GM21717 (cell line): ENCODE data around the gene SPTBN4.
"Not testable (repeated sequence)": the region's sequence is repeated elsewhere in the genome, so short reads cannot be mapped to it uniquely, and the experiment has no call there.

Experiments
- ATAC-seq: cut with Tn5 transposase; IDR thresholded peaks from one replicate; pipeline ENCODE4 v1.9.1; 2021; ENCODE audit warnings: mild to moderate bottlenecking, moderate library complexity; ENCODE audit not compliant: unreplicated experiment

The SPTBN4 gene

DNA sequence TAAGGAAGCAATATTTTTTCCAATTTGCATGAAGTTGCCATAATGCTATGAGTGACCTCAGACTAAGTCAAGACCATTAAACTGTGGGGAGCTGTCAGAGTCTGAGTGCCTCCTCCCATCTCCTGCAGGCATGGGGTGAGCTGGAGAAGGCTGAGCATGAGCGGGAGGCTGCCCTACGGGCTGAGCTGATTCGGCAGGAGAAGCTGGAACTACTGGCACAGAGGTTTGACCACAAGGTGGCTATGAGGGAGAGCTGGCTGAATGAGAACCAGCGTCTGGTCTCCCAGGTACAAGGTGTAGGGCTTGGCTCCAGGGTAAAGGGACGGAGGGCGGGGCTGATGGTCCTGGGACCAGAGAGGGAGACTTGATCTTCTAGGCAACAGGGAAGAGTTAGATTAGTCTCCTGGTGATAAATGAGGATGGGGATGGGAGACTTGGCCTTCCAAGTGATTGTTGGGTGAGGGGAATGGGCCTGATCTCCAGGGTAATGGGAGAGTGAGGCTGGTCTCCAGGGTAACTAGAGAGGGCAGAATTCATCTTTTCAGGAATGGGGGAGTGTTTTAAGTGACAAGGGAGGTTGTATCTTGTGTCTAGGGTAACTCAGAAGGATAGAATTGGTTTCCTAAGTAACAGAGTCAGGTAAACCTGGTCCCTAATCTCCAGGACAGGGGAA lies 36.0 kb downstream of the SPTBN4 start:
- ATAC-seq, result no peak

DNA sequence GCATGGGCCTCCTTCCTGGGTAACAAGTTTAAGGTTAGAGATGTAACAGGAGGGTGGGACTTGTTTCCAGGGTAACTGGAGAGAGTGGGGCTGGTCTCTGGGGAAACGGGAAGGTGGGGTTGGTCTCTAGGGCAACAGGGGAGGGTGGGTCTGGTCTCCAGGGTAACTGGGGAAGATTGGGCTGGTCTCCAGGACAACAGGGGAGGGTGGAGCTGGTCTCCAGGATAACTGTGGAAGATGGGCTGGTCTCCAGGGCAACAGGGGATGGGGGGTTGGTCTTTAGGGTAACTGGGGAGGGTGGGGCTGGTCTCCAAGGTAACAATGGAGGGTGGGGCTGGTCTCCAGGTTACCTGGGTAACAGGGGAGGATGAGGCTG lies 36.5 kb downstream of the SPTBN4 start:
- ATAC-seq, result no peak

DNA sequence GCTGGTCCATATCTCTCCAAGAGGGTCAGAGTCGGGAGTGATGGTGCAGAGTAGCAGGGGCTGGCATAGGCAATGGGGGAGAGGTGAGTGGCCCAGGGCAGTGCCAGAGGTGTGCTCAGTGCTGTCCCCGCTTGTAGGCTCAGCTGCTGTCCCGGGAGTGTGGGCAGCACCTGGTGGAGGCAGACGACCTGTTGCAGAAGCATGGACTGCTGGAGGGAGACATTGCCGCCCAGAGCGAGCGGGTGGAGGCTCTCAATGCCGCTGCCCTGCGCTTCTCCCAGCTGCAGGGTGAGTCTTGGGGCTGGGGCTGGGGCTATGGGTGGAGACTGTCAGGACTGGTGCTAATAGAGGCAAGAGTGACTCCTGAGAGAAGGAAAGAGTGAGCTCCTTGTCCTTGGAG lies 39.3 kb downstream of the SPTBN4 start:
- ATAC-seq, result no peak

DNA sequence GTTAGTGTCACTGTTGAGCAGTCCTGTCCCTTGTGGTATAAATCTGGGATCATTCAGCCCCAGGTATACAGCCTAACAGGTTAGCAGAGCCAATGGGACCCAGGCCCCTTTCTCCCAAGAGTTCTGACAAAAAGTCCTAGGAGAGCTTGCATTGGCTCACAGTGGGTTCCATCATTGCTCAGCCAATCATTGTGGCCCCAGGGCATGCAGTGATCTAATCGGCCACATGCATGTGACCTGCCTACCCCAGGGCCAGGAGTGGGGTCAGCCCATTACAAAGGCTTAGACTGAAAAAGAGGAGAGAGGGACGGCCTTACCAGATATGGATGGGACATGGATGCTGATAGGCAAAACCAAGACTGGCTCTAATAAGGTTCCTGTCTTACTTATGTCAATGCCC lies 41.1 kb downstream of the SPTBN4 start:
- no peak for ATAC-seq

DNA sequence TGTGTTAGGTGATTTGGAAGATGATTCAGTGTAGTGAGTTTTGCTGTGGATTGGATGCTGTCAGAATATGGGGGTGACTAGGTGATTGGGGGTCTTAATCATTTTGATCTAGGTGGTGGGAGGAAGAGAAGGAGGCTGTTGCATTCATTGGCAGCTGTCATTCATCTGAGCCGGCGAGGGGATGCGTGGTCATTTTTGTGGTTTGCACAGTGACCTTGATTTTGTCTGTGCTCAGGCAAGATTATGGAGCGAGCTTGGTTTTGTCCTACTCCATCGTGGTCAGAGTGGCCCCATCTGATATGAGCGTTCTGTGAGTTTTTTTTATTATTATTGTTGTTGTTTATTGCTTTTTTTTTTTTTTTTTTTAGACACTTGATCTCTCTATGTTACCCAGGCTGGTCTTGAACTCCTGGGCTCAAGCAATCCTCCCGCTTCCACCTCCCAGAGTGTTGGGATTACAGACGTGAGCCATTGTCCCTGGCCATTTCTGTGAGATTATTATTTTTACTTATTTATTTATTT lies 42.0 kb downstream of the SPTBN4 start:
- ATAC-seq, result no peak

DNA sequence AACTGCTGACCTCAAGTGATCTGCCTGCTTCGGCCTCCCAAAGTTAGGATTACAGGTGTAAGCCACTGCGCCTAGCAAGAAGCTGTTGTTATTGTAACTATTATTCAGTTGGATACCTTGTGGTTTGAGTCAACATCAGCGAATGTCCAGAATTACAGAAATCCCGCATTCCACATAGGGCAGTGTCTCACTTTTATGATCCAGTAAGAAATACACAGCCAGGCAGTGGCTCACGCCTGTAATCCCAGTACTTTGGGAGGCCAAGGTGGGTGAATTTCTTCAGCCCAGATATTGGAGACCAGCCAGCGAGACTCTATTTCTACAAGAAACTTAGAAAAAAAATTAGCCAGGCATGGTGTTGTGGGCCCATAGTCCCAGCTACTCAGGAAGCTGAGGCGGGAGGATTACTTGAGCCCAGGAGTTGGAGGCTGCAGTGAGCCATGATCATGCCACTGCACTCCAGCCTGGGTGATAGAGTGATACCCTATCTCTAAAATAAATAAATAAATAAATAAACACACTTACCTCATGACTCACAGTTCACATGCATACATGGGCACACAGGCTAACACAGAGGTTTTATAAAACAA lies 43.8 kb downstream of the SPTBN4 start:
- ATAC-seq, result no peak

DNA sequence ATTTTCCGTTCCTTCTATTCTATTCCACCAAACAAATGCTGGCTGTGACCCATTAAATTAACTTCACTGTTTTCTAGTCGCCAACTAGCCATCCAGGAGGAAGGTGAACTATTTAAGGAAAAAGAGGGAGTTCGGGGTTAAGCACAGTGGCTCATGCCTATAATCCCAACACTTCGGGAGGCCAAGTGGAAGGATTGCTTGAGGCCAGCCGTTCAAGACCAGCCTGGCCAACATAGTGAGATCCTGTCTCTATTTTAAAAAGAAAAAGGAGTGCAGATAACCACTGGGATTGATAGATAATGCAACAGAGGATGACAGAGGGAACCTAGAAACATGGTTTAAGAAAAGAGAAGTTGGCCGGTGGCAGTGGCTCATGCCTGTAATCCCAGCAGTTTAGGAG lies 44.7 kb downstream of the SPTBN4 start:
- ATAC-seq, result no peak

DNA sequence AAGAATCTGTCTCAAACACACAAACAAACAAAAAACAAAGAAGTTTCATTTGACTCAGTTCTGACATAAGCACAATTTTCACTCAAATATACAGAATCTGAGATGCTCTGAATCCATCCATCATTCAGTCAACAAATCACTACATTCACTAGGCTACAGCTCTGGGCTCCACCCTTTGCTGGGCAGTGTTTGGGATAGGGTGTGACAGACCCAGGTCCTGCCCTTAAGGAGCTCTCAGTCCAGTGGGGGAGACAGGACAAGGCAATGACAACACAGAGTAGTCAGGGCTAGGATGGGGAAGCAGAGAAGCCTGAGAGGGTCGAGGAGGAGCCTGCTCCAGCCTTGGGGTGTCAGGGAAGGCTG lies 45.3 kb downstream of the SPTBN4 start:
- ATAC-seq, result no peak

DNA sequence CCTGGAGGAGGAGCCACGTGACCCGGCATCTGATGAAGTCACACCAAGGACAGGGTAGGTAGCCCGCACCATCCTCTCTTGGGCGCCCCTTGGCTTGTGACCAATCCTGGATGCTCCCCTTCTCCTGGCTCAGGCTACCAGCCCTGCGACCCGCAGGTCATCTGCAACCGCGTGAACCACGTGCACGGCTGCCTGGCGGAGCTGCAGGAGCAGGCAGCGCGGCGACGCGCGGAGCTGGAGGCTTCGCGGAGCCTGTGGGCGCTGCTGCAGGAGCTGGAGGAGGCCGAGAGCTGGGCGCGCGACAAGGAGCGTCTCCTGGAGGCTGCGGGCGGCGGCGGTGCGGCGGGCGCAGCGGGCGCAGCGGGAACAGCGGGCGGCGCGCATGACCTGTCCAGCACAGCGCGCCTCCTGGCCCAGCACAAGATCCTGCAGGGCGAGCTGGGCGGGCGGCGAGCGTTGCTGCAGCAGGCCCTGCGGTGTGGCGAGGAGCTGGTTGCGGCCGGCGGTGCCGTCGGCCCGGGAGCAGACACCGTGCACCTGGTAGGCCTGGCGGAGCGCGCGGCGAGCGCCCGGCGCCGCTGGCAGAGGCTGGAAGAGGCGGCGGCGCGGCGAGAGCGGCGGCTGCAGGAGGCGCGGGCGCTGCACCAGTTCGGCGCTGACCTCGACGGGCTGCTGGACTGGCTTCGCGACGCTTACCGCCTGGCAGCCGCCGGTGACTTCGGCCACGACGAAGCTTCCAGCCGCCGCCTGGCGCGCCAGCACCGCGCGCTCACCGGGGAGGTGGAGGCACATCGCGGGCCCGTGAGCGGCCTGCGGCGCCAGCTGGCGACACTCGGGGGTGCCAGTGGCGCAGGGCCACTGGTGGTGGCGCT lies 45.9 kb downstream of the SPTBN4 start:
- ATAC-seq, result no peak

DNA sequence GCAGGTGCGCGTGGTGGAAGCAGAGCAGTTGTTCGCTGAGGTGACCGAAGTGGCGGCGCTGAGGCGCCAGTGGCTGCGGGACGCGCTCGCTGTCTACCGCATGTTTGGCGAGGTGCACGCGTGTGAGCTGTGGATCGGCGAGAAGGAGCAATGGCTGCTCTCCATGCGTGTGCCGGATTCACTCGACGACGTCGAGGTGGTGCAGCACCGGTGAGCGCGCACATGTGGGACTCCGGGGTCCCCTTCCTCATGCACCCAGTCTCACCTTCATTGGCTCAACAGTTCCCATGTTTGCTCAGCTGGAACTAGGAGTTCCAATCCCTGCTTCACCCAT lies 46.5 kb downstream of the SPTBN4 start:
- ATAC-seq, result no peak

DNA sequence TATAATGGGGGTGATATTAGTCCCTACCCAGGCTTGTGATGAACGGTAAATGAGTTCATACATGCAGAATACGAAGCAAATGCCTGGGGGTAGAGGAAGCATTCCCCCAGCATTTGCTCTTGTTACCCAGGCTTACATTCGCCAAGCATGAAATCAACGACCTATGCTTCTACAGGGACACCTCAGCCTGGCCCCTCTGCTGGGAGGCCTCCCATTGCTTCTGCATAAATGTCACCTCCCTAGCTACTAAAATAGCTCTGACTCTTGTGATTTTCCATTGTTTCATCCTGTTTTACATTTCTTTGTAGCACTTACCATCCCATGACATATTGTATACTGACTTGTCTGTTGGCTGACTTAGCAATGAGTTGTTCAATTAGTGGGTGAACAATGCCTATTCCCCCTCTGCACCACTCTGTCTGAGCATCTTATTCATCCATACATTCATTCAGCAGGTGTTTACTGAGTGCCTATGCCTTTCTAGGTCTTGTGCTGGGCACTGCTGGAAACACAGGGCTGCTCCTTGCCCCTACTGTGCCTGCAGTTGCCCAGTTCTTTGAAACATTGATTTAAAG lies 47.0 kb downstream of the SPTBN4 start:
- no peak for ATAC-seq

DNA sequence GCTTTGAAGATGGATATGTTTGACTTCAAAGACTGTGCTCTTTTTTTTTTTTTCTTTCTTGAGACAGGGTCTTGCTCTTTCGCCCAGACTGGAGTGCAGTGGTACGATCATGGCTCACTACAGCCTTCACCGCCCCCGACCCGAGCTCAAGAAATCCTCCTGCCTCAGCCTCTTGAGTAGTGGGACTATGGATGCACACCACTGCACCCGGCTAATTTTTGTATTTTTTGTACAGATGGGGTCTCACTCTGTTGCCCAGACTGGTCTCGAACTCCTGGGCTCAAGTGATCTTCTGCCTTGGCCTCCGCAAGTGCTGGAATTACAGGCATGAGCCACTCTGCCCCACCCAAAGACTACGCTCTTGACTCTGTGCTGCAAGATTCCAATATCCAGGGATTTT lies 50.4 kb downstream of the SPTBN4 start:
- no peak for ATAC-seq

DNA sequence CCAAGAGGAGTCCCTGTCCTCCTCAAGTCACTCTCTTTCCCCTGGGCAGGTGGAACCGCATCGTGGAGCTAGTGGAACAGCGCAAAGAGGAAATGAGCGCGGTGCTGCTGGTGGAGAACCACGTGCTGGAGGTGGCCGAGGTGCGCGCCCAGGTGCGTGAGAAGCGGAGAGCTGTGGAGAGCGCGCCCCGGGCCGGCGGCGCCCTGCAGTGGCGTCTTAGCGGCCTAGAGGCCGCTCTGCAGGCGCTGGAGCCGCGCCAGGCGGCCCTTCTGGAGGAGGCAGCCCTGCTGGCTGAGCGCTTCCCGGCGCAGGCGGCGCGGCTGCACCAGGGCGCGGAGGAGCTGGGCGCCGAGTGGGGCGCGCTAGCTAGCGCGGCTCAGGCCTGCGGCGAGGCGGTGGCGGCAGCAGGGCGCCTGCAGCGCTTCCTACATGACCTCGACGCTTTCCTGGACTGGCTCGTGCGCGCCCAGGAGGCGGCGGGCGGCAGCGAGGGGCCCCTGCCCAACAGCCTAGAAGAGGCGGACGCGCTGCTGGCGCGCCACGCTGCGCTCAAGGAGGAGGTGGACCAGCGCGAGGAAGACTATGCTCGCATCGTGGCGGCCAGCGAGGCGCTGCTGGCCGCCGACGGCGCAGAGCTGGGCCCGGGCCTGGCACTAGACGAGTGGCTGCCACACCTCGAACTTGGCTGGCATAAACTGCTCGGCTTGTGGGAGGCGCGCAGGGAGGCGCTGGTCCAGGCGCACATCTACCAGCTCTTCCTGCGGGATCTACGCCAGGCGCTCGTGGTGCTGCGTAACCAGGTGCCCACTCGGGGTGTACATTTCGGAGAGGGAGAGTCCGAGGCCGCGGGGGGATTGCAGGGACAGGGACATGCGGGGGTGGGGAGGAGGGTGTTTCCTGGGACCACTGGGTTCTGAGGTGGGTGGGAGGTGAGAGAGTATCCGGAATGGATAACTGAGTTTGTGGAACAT lies 52.8 kb downstream of the SPTBN4 start:
- ATAC-seq, result no peak

DNA sequence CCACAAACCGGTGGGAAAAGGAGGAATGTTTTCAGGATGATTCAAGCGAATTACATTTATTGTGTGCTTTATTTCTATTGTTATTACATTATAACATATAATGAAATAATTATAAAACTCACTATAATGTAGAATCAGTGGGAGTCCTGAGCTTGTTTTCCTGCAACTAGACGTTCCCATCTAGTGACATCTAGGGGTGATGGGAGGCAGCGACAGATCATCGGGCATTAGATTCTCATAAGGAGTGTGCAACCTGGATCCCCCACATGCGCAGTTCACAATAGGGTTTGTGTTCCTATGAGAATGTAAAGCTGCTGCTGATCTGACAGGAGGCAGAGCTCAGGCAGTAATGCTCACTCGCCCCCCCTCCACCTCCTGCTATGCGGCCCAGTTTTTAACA lies 54.5 kb downstream of the SPTBN4 start:
- no peak for ATAC-seq

DNA sequence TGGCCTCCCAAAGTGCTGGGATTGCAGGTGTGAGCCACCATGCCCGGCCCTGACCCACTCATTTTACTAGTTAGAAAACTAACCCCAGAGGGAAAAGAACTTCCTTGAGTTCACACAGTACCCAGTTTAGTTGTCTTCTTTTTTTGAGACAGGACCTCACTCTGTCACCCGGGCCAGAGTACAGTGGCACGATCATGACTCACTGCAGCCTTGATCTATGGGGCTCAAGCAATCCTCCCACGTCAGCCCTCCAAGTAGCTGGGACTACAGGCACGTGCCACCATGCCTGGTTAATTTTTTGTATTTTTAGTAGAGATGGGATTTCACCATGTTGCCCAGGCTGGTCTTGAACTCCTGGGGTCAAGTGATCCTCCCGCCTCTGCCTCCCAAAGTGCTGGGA lies 55.1 kb downstream of the SPTBN4 start:
- ATAC-seq, result not testable (repeated sequence)

DNA sequence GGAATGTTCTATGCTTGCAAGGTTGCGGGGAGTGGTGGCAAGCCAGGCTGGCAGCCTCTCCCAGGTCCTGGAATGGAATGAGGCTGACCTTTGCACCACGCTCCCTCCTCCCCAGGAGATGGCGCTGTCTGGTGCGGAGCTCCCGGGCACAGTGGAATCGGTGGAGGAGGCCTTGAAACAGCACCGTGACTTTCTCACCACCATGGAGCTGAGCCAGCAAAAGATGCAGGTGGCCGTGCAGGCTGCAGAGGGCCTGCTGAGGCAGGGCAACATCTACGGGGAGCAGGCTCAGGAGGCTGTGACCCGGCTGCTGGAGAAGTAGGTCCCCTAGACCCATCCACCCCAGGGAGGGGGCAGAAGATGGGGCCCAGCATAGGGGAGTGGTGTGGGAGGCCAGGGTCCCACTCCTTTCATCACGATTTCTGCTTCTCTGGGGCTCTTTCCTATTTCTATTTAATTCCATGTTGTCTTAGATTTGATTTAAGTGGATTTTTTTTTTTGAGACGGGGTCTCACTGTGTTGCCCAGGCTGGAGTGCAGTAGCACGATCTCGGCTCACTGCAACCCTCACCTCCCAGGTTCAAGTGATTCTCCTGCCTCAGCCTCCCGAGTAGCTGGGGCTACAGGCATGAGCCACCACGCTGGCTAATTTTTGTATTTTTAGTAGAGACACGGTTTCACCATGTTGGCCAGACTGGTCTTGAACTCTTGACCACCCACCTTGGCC lies 56.7 kb downstream of the SPTBN4 start:
- no peak for ATAC-seq

DNA sequence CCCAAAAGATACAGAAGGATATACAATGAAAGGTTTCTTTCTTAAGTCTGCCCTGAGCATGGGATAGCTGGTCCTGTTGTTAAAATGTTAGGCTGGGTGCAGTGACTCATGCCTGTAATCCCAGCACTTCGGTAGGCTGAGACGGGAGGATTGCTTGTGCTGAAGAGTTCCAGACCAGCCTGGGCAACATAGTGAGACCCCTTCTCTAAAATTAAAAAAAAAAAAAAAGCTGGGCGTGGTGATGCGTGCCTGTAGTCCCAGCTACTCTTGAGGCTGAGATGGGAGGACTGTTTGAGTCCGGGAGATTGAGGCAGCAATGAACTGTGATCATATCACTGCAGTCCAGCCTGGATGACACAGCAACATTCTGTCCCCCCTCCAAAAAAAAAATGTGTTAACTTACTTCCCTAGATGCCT lies 57.3 kb downstream of the SPTBN4 start:
- no peak for ATAC-seq

DNA sequence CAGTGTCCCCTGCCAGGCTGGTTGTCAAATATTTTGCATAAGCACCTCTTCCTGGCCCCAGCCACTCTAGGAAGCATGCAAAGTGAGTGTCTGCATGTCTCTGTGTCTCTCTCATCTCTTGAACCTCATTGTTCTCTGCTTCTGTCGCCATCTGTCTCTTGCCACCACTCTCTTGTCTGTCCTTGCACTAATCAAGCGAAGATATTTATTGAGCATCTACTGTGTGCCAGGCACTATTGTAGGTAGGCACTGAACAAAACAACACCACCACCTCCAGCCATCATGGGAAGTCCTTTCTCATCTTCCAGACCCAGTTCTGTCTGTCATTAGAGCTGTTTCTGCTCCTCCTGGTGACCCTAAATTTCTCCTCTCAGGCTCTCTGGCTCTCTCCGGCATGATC lies 57.9 kb downstream of the SPTBN4 start:
- ATAC-seq, result no peak

DNA sequence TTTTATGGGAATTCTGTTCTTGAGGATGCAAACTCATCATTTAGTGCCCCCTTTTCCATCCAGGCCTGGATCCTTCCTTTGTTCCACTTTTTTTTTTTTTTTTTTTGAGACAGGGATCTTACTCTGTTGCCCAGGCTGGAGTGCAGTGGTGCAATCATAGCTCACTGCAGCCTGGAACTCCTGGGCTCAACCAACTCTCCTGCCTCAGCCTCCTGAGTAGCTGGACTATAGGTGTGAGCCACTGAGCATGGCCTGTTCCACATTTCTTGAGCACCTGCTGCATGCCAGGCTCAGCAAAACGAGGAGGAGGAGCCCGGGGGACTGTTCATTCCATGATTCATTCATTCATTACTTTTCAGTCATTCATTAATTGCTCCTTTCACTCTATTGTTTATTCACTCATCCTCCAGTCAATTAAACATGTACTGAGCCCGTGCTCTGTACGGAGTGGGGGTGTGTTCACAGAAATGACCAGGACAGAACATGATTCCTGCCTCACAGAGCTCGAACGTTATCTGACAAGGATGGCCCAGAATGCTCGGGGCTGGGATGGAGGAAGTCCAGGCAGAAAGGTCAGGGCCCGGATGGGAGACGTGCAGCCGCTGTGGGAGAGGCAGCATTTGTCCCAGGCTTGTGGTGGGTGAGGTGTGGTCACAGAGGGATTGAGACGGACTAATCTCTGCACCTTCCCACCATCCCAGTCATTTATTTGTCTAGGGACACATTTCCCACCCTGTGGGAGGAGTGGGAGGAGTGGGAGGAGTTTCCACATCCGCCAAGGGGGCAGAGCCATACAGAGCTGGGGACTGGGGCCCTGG lies 58.6 kb downstream of the SPTBN4 start:
- no peak for ATAC-seq
